NCI-H510A (cell line): ENCODE results near the gene THSD4.

Source experiments
- DNase-seq: peaks from one replicate; lab custom pipeline; 2025; lab: John Stamatoyannopoulos, UW

The THSD4 gene

GRCh38 chr15:71628988-71629770, 513.9 kb downstream of the THSD4 start:
- no peak for DNase-seq

- DNase-seq: no peak
These were observed 514.7 kb downstream of the THSD4 start for GRCh38 chr15:71629781-71630474.

- no peak for DNase-seq
These were observed 515.2 kb downstream of the THSD4 start for GRCh38 chr15:71630475-71630809.

GRCh38 chr15:71632576-71633195, 517.4 kb downstream of the THSD4 start:
- DNase-seq: no peak

- DNase-seq: peak; percentile 59
These were observed 519.7 kb downstream of the THSD4 start for GRCh38 chr15:71634820-71635560.

GRCh38 chr15:71635735-71636134, 520.5 kb downstream of the THSD4 start:
- no peak for DNase-seq

- DNase-seq: no peak
These were observed 523.6 kb downstream of the THSD4 start for GRCh38 chr15:71638876-71639275.

GRCh38 chr15:71639471-71639870, 524.2 kb downstream of the THSD4 start:
- no peak for DNase-seq

- no peak for DNase-seq
These were observed 528.6 kb downstream of the THSD4 start for GRCh38 chr15:71643918-71644317.

- DNase-seq: no peak
These were observed 531.7 kb downstream of the THSD4 start for GRCh38 chr15:71646767-71647486.

- DNase-seq: no peak
These were observed 532.2 kb downstream of the THSD4 start for GRCh38 chr15:71647487-71647808.

GRCh38 chr15:71648095-71648494, 532.8 kb downstream of the THSD4 start:
- no peak for DNase-seq

- no peak for DNase-seq
These were observed 534.6 kb downstream of the THSD4 start for GRCh38 chr15:71649894-71650293.

- DNase-seq: no peak
These were observed 535.3 kb downstream of the THSD4 start for GRCh38 chr15:71650603-71651002.

- peak; percentile 8 for DNase-seq
These were observed 536.5 kb downstream of the THSD4 start for GRCh38 chr15:71651750-71652186.

GRCh38 chr15:71654042-71654719, 538.9 kb downstream of the THSD4 start:
- no peak for DNase-seq

GRCh38 chr15:71654720-71655174, 539.5 kb downstream of the THSD4 start:
- no peak for DNase-seq

GRCh38 chr15:71656425-71656824, 541.2 kb downstream of the THSD4 start:
- DNase-seq: no peak

- DNase-seq: no peak
These were observed 541.9 kb downstream of the THSD4 start for GRCh38 chr15:71657141-71657540.

GRCh38 chr15:71658036-71658435, 542.8 kb downstream of the THSD4 start:
- no peak for DNase-seq
